ENCODE results near the gene TRAF1. TPM values are rescaled to one million over a fixed set of nuclear protein-coding genes. Genes with fewer than 3 reads are reported as not detected.
A peak's percentile ranks its signal among the peaks of the same experiment; 100 is the strongest.

The TRAF1 gene
- polyA plus RNA-seq, 3 donors = 4.5 to 8.1 (median 5.6) TPM

DNA sequence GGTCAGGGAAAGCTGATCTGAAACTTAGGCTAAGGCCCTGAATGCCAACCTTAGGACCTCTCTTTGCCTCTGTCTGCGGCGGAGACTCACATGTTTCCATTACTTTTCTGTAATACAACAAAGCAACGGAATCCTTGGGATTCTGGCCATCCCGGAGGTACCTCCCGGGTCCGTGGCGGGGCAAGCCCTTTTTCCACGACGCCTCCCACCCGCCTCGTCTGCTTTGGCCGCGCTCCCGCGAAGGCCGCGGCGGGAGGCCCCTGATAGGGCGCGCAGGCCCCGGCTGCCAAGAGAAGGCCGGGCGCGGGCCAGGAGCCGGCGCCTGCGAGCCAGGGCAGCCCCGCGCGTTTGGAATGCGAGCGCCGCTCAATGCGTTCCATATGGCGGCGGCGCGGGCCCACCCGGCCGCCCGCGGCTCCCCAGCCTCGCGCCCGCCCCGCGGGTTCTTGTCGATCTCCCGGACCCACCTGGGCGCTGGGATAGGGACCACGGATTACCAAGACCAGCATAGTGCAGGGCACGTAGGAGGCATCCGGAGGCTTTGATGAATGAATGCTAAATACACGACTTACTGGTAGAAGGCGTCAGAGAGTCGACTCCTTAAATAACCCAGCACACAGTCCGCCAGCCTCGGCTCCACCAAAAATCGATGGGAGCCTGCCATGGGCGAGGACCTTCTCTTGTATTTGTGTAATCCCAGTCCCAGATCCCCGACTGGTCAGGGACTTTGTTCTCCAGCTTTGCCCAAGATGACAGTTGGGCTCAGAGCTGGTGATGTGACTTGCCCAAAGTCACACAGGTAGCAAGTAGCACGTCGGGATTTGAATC is 32.1 kb downstream of the TRAF1 start:
- DNase-seq (ENCODE audit: extremely low read depth in 1 of 11, low read depth in 9 of 11, low spot score in 4 of 11) = no peak

- no peak for DNase-seq (ENCODE audit: extremely low read depth in 1 of 11, low read depth in 9 of 11, low spot score in 4 of 11)
Observed at GRCh38 chr9:120893611-120894307, 32.8 kb downstream of the TRAF1 start.

- DNase-seq (ENCODE audit: extremely low read depth in 1 of 11, low read depth in 9 of 11, low spot score in 4 of 11) = no peak
Observed at GRCh38 chr9:120892748-120893610, 33.6 kb downstream of the TRAF1 start.

- no peak for DNase-seq (ENCODE audit: extremely low read depth in 1 of 11, low read depth in 9 of 11, low spot score in 4 of 11)
Observed at GRCh38 chr9:120891884-120892747, 34.5 kb downstream of the TRAF1 start.

- no peak for DNase-seq (ENCODE audit: extremely low read depth in 1 of 11, low read depth in 9 of 11, low spot score in 4 of 11)
Observed at GRCh38 chr9:120891245-120891883, 35.2 kb downstream of the TRAF1 start.

DNA sequence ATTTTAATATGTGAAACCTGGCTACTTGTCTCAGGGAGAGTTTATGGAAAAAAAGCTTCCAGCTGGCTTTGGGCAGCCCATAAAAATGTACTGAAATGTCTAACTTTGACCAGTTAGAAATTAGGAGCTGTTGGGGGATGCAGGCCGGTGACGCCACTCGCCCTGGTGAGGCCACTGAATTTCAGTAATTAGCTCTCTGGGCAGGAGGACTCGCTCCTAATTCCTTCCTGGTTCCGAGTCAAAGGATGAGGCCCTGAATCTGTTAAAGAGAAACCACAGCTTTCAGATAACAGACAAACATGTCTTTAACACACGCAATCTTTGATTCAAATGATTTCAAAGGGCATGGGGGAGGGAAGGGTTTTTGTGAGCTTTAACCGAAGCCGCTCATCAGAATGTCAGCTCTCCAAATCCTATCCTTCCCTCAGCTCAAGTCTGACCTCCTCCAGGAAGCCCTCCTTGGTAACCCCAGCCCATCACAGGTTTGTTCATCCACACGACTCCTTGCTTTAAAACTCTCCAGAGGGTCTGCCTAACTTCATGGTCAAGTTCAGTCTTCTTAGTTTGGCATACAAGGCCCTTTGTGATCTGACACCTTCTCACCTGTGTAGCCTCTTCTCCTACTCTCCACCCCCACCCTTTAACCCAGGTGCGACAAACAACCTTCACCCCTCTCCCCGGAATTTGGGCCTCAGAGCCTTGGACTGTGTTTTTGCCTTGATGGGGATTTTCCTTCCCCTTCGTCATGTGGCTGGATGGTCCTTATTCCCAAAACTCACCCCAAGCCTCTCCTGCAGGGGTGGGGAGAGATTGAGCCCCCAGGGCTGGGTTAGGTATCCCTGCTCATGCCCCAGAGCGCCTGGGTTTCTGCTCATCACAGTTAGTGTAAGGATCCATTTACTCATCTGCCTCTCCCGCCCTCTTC is 36.0 kb downstream of the TRAF1 start:
- DNase-seq (ENCODE audit: extremely low read depth in 1 of 11, low read depth in 9 of 11, low spot score in 4 of 11) = no peak

DNA sequence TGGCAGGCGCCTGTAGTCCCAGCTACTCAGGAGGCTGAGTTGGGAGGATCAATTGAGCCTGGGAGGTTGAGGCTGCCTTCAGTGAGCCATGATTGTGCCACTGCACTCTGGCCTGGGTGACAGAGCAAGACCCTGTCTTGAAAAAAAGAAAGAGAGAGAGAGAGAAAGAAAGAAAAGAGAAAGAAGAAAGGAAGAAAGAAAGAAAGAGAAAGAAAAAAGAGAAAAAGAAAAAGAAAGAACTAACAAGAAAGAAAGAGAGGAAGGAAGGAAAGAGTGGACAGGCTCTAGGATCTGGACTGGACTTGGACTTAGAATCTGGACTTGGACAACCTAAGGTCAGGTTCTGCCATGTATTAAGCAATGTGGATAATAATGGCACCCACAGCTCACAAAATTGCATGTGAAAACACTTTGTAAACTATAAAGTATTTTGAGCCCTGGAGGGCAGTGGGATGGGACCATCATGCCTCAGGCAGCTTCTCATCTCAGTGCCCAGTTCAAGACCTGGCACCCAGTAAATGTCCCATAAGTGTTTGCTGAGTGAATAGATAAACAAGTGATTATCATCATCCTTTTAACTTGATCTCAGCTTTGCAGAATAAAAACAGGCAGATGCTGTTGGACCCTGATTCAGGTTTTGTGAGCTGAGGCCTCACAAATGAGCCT is 36.9 kb downstream of the TRAF1 start:
- DNase-seq (ENCODE audit: extremely low read depth in 1 of 11, low read depth in 9 of 11, low spot score in 4 of 11) = no peak

DNA sequence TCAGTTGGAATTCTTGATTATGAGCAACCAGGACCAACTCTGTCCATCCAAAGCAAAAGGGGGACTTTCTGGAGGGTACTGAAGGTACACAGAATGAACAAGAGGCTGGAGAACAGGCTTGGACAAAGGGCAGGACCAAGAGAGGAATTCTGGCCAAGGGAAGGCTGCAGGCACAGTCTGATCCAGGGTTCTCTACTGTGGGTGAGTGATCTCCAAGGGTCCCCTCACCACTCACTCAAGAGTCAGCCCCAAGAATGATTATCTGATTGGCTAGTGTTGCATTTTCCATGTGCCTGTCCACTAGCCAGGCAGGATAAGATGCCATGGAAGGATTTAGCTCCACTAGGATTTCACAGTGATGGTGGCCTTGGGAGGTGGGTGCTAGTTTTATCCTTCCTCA is 38.0 kb downstream of the TRAF1 start:
- DNase-seq (ENCODE audit: extremely low read depth in 1 of 11, low read depth in 9 of 11, low spot score in 4 of 11) = no peak

DNA sequence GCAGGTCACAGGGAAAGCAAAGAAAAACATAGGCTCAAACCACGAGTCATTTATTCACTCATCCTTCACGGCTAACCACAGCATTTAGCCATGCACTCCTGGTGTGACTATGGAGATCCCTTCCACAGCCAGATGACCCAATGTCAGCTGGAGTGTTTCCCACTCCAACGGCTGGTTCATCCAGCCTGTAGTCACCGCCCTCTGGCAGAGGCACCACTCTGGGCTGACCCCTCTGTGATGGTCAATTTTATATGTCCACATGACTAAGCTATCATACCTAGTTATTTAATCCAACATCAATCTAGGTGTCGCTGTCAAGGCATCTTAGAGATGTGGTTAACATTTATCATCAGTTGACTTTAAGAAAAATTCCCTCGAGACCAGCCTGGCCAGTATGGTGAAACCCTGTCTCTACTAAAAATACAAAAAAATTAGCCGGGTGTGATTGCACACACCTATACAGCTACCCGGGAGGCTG is 40.1 kb downstream of the TRAF1 start:
- DNase-seq (ENCODE audit: extremely low read depth in 1 of 11, low read depth in 9 of 11, low spot score in 4 of 11) = no peak

DNA sequence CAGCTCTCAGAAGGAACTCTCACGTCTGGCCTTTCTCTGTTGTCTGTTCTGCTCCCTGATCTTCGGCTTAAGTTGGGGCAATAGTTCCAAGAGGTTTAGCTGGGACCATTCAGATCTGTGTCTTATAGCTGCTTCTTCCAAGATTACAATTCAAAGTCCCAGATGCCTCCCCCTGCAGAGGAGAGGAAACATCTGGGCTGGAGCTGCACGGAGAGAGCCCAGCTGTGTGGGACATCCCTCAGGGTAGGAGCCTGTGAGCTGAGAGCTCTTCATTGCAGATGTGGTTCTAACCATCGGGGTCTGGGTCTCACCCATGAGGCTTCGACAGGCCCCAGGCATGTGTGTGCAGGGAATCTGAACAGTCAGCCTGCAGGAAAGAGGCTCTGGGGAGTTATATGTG is 40.6 kb downstream of the TRAF1 start:
- DNase-seq (ENCODE audit: extremely low read depth in 1 of 11, low read depth in 9 of 11, low spot score in 4 of 11) = peak in 1 of 11 donors; percentile 56

DNA sequence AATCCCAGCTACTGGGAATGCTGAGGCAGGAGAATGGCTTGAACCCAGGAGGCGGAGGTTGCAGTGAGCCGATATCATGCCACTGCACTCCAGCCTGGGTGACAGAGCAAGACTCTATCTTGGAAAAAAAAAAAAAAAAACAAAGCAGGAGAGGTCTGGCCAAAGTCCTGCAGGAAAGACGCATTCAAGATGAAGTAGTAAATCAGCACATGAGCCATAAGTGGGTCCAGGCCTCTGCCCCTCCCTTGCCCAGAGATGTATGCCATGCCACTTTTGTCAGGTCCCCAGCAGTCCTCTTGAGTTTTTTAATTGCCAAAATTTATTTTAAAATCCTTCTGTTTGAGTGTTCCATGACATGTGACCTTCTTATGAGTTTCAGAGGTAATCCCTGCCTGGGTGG is 41.1 kb downstream of the TRAF1 start:
- no peak for DNase-seq (ENCODE audit: extremely low read depth in 1 of 11, low read depth in 9 of 11, low spot score in 4 of 11)

- DNase-seq (ENCODE audit: extremely low read depth in 1 of 11, low read depth in 9 of 11, low spot score in 4 of 11) = no peak
Observed at GRCh38 chr9:120883608-120883996, 43.0 kb downstream of the TRAF1 start.

DNA sequence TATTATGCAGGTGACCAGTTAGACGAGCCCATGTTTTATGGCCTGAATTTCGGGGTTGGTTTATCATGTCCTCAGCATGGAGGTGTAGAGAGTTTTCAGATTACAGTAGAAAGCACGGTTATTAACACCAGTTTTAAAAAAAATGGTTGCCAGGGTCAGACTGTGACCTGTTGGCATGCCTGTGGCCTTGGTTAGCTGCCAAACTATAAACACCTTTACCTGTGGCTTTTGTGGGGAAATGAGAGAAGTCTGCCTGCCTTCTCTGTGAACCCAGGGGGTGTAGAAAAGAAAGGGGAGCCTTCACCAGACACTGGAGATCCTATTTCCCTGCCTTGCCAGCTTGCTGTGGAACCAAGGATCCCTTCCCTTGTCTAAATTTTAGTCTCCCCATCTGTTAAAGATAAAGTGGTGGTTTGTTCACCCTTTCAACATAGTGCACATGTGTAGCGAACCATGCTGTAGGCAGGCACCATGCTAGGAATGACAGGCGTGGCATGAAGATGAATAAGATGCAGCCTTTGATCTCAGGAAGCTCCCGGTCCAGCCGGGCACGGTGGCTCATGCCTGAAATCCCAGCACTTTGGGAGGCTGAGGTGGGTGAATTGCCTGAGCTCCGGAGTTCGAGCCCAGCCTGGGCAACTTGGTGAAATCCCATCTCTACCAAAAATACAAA is 43.5 kb downstream of the TRAF1 start:
- no peak for DNase-seq (ENCODE audit: extremely low read depth in 1 of 11, low read depth in 9 of 11, low spot score in 4 of 11)

DNA sequence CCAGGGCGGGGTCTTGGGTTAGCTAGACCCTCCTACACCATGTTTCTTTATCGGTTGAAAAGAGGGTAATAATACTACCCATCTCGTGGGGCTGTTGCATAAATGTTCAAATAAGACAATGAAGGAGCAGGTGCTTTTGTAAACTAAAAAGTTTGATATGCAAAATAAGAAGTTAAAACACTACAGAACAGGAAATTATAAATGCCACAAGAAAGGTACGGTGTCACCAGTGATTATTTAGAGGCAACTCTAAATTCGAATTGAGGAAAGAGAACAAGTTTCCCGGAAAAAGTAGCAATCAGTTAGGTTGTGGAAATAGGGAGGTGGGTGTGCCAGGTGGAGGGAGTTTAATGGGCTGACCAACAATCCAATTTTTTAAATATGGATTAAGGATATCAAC is 47.1 kb downstream of the TRAF1 start:
- no peak for DNase-seq (ENCODE audit: extremely low read depth in 1 of 11, low read depth in 9 of 11, low spot score in 4 of 11)

GRCh38 chr9:120878188-120879130 is 48.1 kb downstream of the TRAF1 start:
- DNase-seq (ENCODE audit: extremely low read depth in 1 of 11, low read depth in 9 of 11, low spot score in 4 of 11) = no peak

All from renal cortex interstitium (tissue), 11 donors.